Measurements from ENCODE around the gene BHLHA9. TPM values are rescaled to one million over a fixed set of nuclear protein-coding genes. Genes with fewer than 3 reads are reported as not detected.

The BHLHA9 gene
- total RNA-seq, 4 donors from 2014 or later: not detected

GRCh38 chr17:1315409-1315808 is 45.2 kb downstream of the BHLHA9 start:
- H3K4me3 ChIP-seq (ENCODE audit: low read depth, poor library complexity, severe bottlenecking): no peak overlapping the region
- 65 to 69% methylated on average over 10 of the region's 10 CpGs for WGBS, 2 donors
- intact Hi-C loops (cut with DNase I; ENCODE audit: low total_unique reads): no loop called here
- TF ChIP-seq, protein P1, sequence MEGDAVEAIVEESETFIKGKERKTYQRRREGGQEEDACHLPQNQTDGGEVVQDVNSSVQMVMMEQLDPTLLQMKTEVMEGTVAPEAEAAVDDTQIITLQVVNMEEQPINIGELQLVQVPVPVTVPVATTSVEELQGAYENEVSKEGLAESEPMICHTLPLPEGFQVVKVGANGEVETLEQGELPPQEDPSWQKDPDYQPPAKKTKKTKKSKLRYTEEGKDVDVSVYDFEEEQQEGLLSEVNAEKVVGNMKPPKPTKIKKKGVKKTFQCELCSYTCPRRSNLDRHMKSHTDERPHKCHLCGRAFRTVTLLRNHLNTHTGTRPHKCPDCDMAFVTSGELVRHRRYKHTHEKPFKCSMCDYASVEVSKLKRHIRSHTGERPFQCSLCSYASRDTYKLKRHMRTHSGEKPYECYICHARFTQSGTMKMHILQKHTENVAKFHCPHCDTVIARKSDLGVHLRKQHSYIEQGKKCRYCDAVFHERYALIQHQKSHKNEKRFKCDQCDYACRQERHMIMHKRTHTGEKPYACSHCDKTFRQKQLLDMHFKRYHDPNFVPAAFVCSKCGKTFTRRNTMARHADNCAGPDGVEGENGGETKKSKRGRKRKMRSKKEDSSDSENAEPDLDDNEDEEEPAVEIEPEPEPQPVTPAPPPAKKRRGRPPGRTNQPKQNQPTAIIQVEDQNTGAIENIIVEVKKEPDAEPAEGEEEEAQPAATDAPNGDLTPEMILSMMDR (IDR thresholded peaks at IDR 0.05): no peak
- no peak for TF ChIP-seq POLR2A (IDR thresholded peaks at IDR 0.05)
- no peak for DNase-seq (ENCODE audit: low spot score in 2 of 2)

DNA sequence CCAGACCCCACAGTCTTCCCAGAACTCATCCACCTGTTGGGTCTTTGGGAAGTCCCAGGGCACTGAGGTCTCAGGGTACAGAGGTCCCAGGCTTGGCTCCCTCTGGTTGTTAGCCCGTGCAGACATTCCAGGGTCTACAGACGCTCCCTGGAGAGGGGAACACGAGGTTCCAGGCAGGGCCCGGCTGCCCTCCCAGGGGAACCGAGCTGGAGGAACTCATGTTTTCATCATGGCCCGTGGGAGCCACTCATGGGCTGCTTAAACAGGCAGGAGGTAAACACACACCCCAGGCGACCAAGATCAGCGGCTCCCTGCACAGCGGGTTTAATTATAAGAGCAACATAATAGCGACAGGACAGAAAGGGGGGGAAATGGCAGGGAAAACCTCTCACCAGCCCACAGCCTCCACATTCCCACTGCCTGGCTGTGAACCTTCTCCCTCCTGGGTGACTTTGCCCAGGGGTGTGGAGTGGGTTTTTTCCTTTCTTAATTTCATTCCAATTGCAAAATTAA is 45.7 kb downstream of the BHLHA9 start:
- whole genome bisulfite sequencing, 2 donors: 61 to 67% methylated on average over 10 of the region's 10 CpGs
- TF ChIP-seq, protein P1 (IDR thresholded peaks at IDR 0.05): no peak
- TF ChIP-seq POLR2A (IDR thresholded peaks at IDR 0.05): no peak
- H3K4me3 ChIP-seq (ENCODE audit: low read depth, poor library complexity, severe bottlenecking): no peak overlapping the region
- DNase-seq (ENCODE audit: low spot score in 2 of 2): no peak
- intact Hi-C loops (cut with DNase I; ENCODE audit: low total_unique reads): no loop called here

Other genes starting within 250 kb of the BHLHA9 start
- gene ABR, start 90.5 kb upstream of the BHLHA9 start, total RNA-seq: 10 to 100 TPM; 60.9 to 98.8 (median 88.3) TPM
- gene TRARG1, start 9.2 kb downstream of the BHLHA9 start, total RNA-seq: 1 to 10 TPM in 3 of 4 donors, under 1 TPM in 1; 0.78 to 5.4 (median 3.2) TPM
- 100 to 1,000 TPM; 431 to 648 (median 506) TPM for gene YWHAE, start 129.8 kb downstream of the BHLHA9 start, total RNA-seq
- 10 to 100 TPM; 48.2 to 70.0 (median 50.7) TPM for gene CRK, start 185.8 kb downstream of the BHLHA9 start, total RNA-seq
- 100 to 1,000 TPM in 1 of 4 donors, 10 to 100 TPM in 3; 71.3 to 101 (median 84.8) TPM for gene MYO1C, start 222.2 kb downstream of the BHLHA9 start, total RNA-seq
- gene INPP5K, start 246.2 kb downstream of the BHLHA9 start, total RNA-seq: 100 to 1,000 TPM; 101 to 172 (median 134) TPM